Hepatocyte (in vitro differentiated cells): ENCODE measurements around the gene SLC1A2. TPM values are rescaled to one million over a fixed set of nuclear protein-coding genes. Genes with fewer than 3 reads are reported as not detected.
A peak's percentile ranks its signal among the peaks of the same experiment; 100 is the strongest.

Experiments used
- DNase-seq: peaks from one replicate; pipeline ENCODE4 v3.0.0-alpha.2; 2016; ENCODE audit warnings: low spot score
- H2AFZ ChIP-seq: fragments of 200-600 bp; sonication (generic); 2 replicates; pipeline ENCODE4 v1.6.0; 2016; ENCODE audit warnings: antibody characterized with exemption, mild to moderate bottlenecking
- H3K27ac ChIP-seq: fragments of 200-600 bp; sonication (generic); 2 replicates; pipeline ENCODE4 v1.5.1; 2016; ENCODE audit warnings: mild to moderate bottlenecking
- H3K27me3 ChIP-seq: fragments of 200-600 bp; sonication (generic); 2 replicates; pipeline ENCODE4 v1.6.1; 2016
- H3K36me3 ChIP-seq: fragments of 200-600 bp; sonication (generic); replicated peaks from 2 replicates; pipeline ENCODE4 v1.5.1; 2016; ENCODE audit warnings: low read depth; ENCODE audit not compliant: insufficient read depth
- H3K4me1 ChIP-seq: fragments of 200-600 bp; sonication (generic); 2 replicates; pipeline ENCODE4 v1.5.1; 2016; ENCODE audit warnings: mild to moderate bottlenecking, moderate library complexity; ENCODE audit not compliant: insufficient read depth
- H3K4me2 ChIP-seq: fragments of 200-600 bp; sonication (generic); 2 replicates; pipeline ENCODE4 v1.6.0; 2016
- H3K4me3 ChIP-seq: fragments of 200-600 bp; sonication (generic); 2 replicates; pipeline ENCODE4 v1.5.1; 2016; ENCODE audit warnings: mild to moderate bottlenecking
- H3K79me2 ChIP-seq: fragments of 200-600 bp; sonication (generic); 2 replicates; pipeline ENCODE4 v1.6.0; 2017; ENCODE audit warnings: mild to moderate bottlenecking
- H3K9me2 ChIP-seq: fragments of 200-600 bp; sonication (generic); replicated peaks from 2 replicates; pipeline ENCODE4 v1.6.0; 2017; ENCODE audit warnings: mild to moderate bottlenecking; ENCODE audit not compliant: insufficient read depth
- H3K9me3 ChIP-seq: fragments of 200-600 bp; sonication (generic); 2 replicates; pipeline ENCODE4 v1.5.1; 2016; ENCODE audit warnings: low read depth, mild to moderate bottlenecking
- H4K20me1 ChIP-seq: fragments of 200-600 bp; sonication (generic); 2 replicates; pipeline ENCODE4 v1.6.0; 2016; ENCODE audit warnings: mild to moderate bottlenecking; ENCODE audit not compliant: insufficient read depth, poor library complexity, severe bottlenecking
- CTCF ChIP-seq: fragments of 200-600 bp; sonication (generic); IDR thresholded peaks from 2 replicates; pipeline ENCODE4 v1.5.1; 2016; ENCODE audit warnings: antibody characterized with exemption, mild to moderate bottlenecking; ENCODE audit not compliant: poor library complexity
- EZH2 ChIP-seq: fragments of 200-600 bp; sonication (generic); IDR thresholded peaks from 2 replicates; pipeline ENCODE4 v1.6.1; 2016; ENCODE audit warnings: antibody characterized with exemption, mild to moderate bottlenecking, borderline replicate concordance
- EZH2phosphoT487 ChIP-seq: fragments of 200-600 bp; sonication (generic); IDR thresholded peaks from one replicate; pipeline ENCODE4 v1.6.1; 2018; ENCODE audit warnings: antibody characterized with exemption, mild to moderate bottlenecking, low read depth, moderate library complexity; ENCODE audit not compliant: unreplicated experiment, severe bottlenecking
- WGBS: methylation state at CpG from one replicate; pipeline ENCODE4 v1.1.6; 2016; ENCODE audit warnings: low lambda C conversion rate; ENCODE audit errors: missing lambda C conversion rate; 5-methylcytosine and 5-hydroxymethylcytosine counted together
- polyA plus RNA-seq: library from polyadenylated mRNA; unstranded; fragments of >200 nt; fragmentation: Nextera tagmentation; extraction: Ambion mirVana; gene quantifications from 2 replicates; pipeline ENCODE4 v1.2.1, GENCODE V29; 2016
- total RNA-seq: library from RNA; depleted of rRNA; stranded (reverse); fragments of >200 nt; gene quantifications from 2 replicates; pipeline ENCODE4 v1.2.3, GENCODE V29; 2014

Gene SLC1A2
- total and polyA plus RNA-seq, 2 experiments from 2014 or later, result 0.59 to 2.9 TPM

GRCh38 chr11:35262056-35262455 lies 157.3 kb downstream of the SLC1A2 start:
- no peak overlapping the region for H2AFZ ChIP-seq
- H4K20me1 ChIP-seq, result no peaks in the 10 kb centered on the region
- H3K4me3 ChIP-seq, result no peak overlapping the region
- H3K27me3 ChIP-seq, result no peaks in the 10 kb centered on the region
- no peak for TF ChIP-seq EZH2
- TF ChIP-seq EZH2phosphoT487, result no peak
- TF ChIP-seq CTCF, result no peak
- H3K4me1 ChIP-seq, result no peaks in the 10 kb centered on the region
- no peaks in the 10 kb centered on the region for H3K36me3 ChIP-seq
- WGBS, result 97% methylated on average over 3 of the region's 3 CpGs
- no peaks in the 10 kb centered on the region for H3K9me3 ChIP-seq
- H3K9me2 ChIP-seq, result no peaks in the 10 kb centered on the region
- no peaks in the 10 kb centered on the region for H3K79me2 ChIP-seq
- H3K4me2 ChIP-seq, result no peak overlapping the region
- no peak for DNase-seq
- no peak overlapping the region for H3K27ac ChIP-seq

DNA sequence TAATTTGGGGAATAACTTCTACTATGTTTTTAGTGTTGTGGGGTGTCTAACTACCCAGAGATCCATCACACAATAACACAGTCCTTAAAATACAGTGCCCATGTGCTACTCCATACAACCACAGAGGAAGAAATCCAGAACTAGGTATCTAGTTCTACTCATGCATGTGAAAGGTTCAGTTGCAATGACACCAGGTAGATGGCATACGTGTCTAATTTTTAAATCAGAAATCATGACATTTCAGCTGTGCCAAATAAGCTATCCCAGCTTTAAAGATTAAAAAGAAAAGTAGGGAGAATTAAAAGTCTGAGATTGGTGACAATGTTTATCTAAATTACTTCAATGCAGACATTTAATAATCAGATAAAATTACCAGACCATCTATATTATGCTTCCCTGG lies 158.2 kb downstream of the SLC1A2 start:
- WGBS, result 100% methylated on average over 1 of the region's 1 CpG
- no peak overlapping the region for H3K27ac ChIP-seq
- no peaks in the 10 kb centered on the region for H3K4me1 ChIP-seq

DNA sequence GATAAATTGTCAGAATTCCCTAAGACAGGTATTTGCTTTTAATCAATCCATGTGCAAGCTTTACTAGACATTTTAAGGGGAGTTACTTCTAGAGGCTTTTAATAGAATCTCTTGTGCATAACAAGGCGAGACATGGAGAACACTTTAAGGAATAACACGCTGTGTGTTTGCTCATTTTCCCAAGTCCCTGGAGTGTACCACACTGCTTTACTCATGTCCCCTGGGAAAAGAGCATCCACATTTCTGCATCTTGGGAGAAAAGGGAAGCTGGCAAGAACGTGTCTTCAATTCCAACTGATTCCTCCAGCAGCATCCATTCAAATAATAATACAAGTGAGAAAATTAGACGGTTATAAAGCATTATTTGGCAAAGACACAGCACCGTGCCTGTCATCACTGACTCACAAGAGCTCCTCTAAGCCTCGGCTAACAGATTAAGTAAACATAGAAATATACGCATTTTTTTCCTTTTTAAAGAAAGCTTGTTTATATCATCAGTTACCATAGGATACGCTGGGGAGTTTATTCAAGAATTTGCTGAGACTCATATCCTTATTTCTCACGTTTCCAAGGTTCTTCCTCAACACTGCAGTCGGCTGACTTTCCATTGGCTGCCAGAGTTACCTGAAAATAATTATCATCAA lies 158.9 kb downstream of the SLC1A2 start:
- H3K4me2 ChIP-seq, result no peak overlapping the region
- H4K20me1 ChIP-seq, result no peaks in the 10 kb centered on the region
- no peaks in the 10 kb centered on the region for H3K9me3 ChIP-seq
- no peak for TF ChIP-seq EZH2
- TF ChIP-seq CTCF, result no peak
- TF ChIP-seq EZH2phosphoT487, result no peak
- no peak overlapping the region for H2AFZ ChIP-seq
- peak overlapping the region; percentile 5 for H3K27ac ChIP-seq
- H3K36me3 ChIP-seq, result no peaks in the 10 kb centered on the region
- H3K79me2 ChIP-seq, result no peaks in the 10 kb centered on the region
- no peak overlapping the region for H3K4me3 ChIP-seq
- no peaks in the 10 kb centered on the region for H3K9me2 ChIP-seq
- H3K27me3 ChIP-seq, result no peaks in the 10 kb centered on the region
- DNase-seq, result peak; percentile 25
- no peaks in the 10 kb centered on the region for H3K4me1 ChIP-seq
- 50% methylated on average over 10 of the region's 10 CpGs for WGBS

More for the DNA sequence above, 158.2 kb downstream of the SLC1A2 start:
- Histone ChIP-seq H3K9me3 (no peaks in the 10 kb centered on the region), H3K4me3 (no peak overlapping the region), H3K4me2 (no peak overlapping the region), H4K20me1 (no peaks in the 10 kb centered on the region), H3K27me3 (no peaks in the 10 kb centered on the region), H3K79me2 (no peaks in the 10 kb centered on the region), H3K36me3 (no peaks in the 10 kb centered on the region), H2AFZ (no peak overlapping the region), H3K9me2 (no peaks in the 10 kb centered on the region)
- TF ChIP-seq CTCF (no peak), EZH2 (no peak), EZH2phosphoT487 (no peak)
- DNase-seq, result no peak
